Mesenchymal stem cell (in vitro differentiated cells and primary cell): ENCODE results near the gene SPPL2C.

Experiments
- DNase-seq: peaks from one replicate; pipeline ENCODE4 v3.0.0-alpha.2; 2013
- H2AFZ ChIP-seq: one replicate; pipeline ENCODE4 v1.6.1; 2013; ENCODE audit warnings: low read depth, mild to moderate bottlenecking, control low read depth, inconsistent platforms, low read length, moderate library complexity
- H2AK5ac ChIP-seq: 2 replicates; pipeline ENCODE4 v1.6.1; 2013; ENCODE audit warnings: low read length, moderate library complexity, mild to moderate bottlenecking, inconsistent platforms; ENCODE audit not compliant: severe bottlenecking
- H2BK120ac ChIP-seq: one replicate; pipeline ENCODE4 v1.6.1; 2013; ENCODE audit warnings: low read depth, mild to moderate bottlenecking, inconsistent platforms, low read length, moderate library complexity
- H2BK12ac ChIP-seq, 2 experiments: one replicate each; pipeline ENCODE4 v1.6.1; 2013; ENCODE audit warnings: inconsistent platforms in 2 of 2, low read length in 2 of 2, mild to moderate bottlenecking in 2 of 2, moderate library complexity in 2 of 2, control low read depth in 1 of 2
- H2BK15ac ChIP-seq: one replicate; pipeline ENCODE4 v1.6.1; 2013; ENCODE audit warnings: mild to moderate bottlenecking, low read depth, inconsistent platforms; ENCODE audit not compliant: poor library complexity, severe bottlenecking
- H2BK5ac ChIP-seq: 2 replicates; pipeline ENCODE4 v1.6.1; 2013; ENCODE audit warnings: low read depth, mild to moderate bottlenecking, low read length, control low read depth, inconsistent platforms; ENCODE audit not compliant: poor library complexity, severe bottlenecking
- H3K14ac ChIP-seq, 2 experiments: one replicate each; pipeline ENCODE4 v1.6.1; 2013; ENCODE audit warnings: inconsistent platforms in 2 of 2, low read length in 2 of 2, control low read depth in 1 of 2, mild to moderate bottlenecking in 1 of 2, moderate library complexity in 1 of 2
- H3K18ac ChIP-seq, 2 experiments: one replicate each; pipeline ENCODE4 v1.6.1; 2013; ENCODE audit warnings: inconsistent platforms in 2 of 2, low read length in 2 of 2, control low read depth in 1 of 2, low read depth in 1 of 2, mild to moderate bottlenecking in 1 of 2
- H3K23ac ChIP-seq, 2 experiments: one replicate each; pipeline ENCODE4 v1.6.1; 2013; ENCODE audit warnings: inconsistent platforms in 2 of 2, low read length in 2 of 2, mild to moderate bottlenecking in 2 of 2, moderate library complexity in 2 of 2, control low read depth in 1 of 2
- H3K27ac ChIP-seq: 2 replicates; pipeline ENCODE4 v1.5.1; 2013; ENCODE audit warnings: mild to moderate bottlenecking, moderate library complexity, low read length, control low read depth, inconsistent platforms; ENCODE audit not compliant: poor library complexity, severe bottlenecking
- H3K27me3 ChIP-seq, 2 experiments: 2 replicates each; pipeline versions ENCODE4 v1.6.1 to v1.7.0; 2013; ENCODE audit warnings: low read length in 2 of 2, mild to moderate bottlenecking in 2 of 2, moderate library complexity in 2 of 2, control low read depth in 1 of 2, inconsistent platforms in 1 of 2; ENCODE audit not compliant: control insufficient read depth in 1 of 2, insufficient read depth in 1 of 2
- H3K36me3 ChIP-seq, 2 experiments: 2 replicates each; pipeline versions ENCODE4 v1.6.1 to v1.7.0; 2013; ENCODE audit warnings: low read length in 2 of 2, control low read depth in 1 of 2, inconsistent platforms in 1 of 2, low read depth in 1 of 2, mild to moderate bottlenecking in 1 of 2; ENCODE audit not compliant: insufficient read depth in 2 of 2, control insufficient read depth in 1 of 2
- H3K4ac ChIP-seq, 2 experiments: one replicate each; pipeline ENCODE4 v1.6.1; 2013; ENCODE audit warnings: inconsistent platforms in 2 of 2, low read length in 2 of 2, mild to moderate bottlenecking in 2 of 2, moderate library complexity in 2 of 2, control low read depth in 1 of 2, low read depth in 1 of 2
- H3K4me1 ChIP-seq: 2 replicates; pipeline ENCODE4 v1.6.1; 2013; ENCODE audit warnings: low read depth, low read length, control low read depth; ENCODE audit not compliant: control insufficient read depth, insufficient read depth
- H3K4me2 ChIP-seq: 2 replicates; pipeline ENCODE4 v1.6.1; 2013; ENCODE audit warnings: low read length, mild to moderate bottlenecking, inconsistent platforms; ENCODE audit not compliant: poor library complexity, severe bottlenecking
- H3K4me3 ChIP-seq, 2 experiments: 2 replicates each; pipeline versions ENCODE4 v1.5.1 to v1.7.0; 2013; ENCODE audit warnings: low read length in 2 of 2, mild to moderate bottlenecking in 2 of 2, control low read depth in 1 of 2, low read depth in 1 of 2; ENCODE audit not compliant: insufficient read depth in 1 of 2
- H3K79me1 ChIP-seq: replicated peaks from 2 replicates; pipeline ENCODE4 v1.6.1; 2013; ENCODE audit warnings: mild to moderate bottlenecking, control low read depth, low read length, inconsistent platforms; ENCODE audit not compliant: poor library complexity, severe bottlenecking
- H3K9ac ChIP-seq: 2 replicates; pipeline ENCODE4 v1.7.0; 2013; ENCODE audit warnings: mild to moderate bottlenecking, low read length, moderate library complexity
- H3K9me3 ChIP-seq: 2 replicates; pipeline ENCODE4 v1.7.0; 2013; ENCODE audit warnings: mild to moderate bottlenecking, low read length; ENCODE audit not compliant: control insufficient read depth
- H4K8ac ChIP-seq: one replicate; pipeline ENCODE4 v1.6.1; 2013; ENCODE audit warnings: inconsistent platforms, mild to moderate bottlenecking, low read length, moderate library complexity
- H4K91ac ChIP-seq: one replicate; pipeline ENCODE4 v1.6.1; 2013; ENCODE audit warnings: mild to moderate bottlenecking, low read length, inconsistent platforms
- WGBS: methylation state at CpG from one replicate; pipeline ENCODE4 v1.1.7; 2013; ENCODE audit warnings: mixed read lengths; 5-methylcytosine and 5-hydroxymethylcytosine counted together

The SPPL2C gene

GRCh38 chr17:45839442-45839841 lies 5.2 kb upstream of the SPPL2C start:
- 72% methylated on average over 4 of the region's 4 CpGs for WGBS
- Histone ChIP-seq H2BK5ac (no peak overlapping the region), H2BK12ac (no peak overlapping the region), H3K4me2 (no peak overlapping the region), H3K9me3 (no peaks in the 10 kb centered on the region), H3K18ac (no peak overlapping the region), H3K79me1 (no peaks in the 10 kb centered on the region), H2AK5ac (no peak overlapping the region), H3K14ac (no peak overlapping the region), H3K27me3 (peaks cover 42 to 80% of the 10 kb centered on the region in 2 experiments), H2AFZ (no peak overlapping the region), H3K4me1 (no peaks in the 10 kb centered on the region), H3K23ac (no peak overlapping the region), H3K36me3 (no peaks in the 10 kb centered on the region), H4K8ac (no peak overlapping the region), H2BK15ac (no peak overlapping the region), H2BK120ac (no peak overlapping the region), H3K27ac (no peak overlapping the region), H4K91ac (no peak overlapping the region), H3K4ac (no peak overlapping the region), H3K9ac (no peak overlapping the region), H3K4me3 (no peak overlapping the region)
- no peak for DNase-seq

- Histone ChIP-seq H2BK5ac (no peak overlapping the region), H3K18ac (no peak overlapping the region), H3K4ac (no peak overlapping the region), H2AK5ac (no peak overlapping the region), H3K79me1 (no peaks in the 10 kb centered on the region), H3K23ac (no peak overlapping the region), H2BK12ac (no peak overlapping the region), H2BK120ac (no peak overlapping the region), H2AFZ (no peak overlapping the region), H3K9me3 (no peaks in the 10 kb centered on the region), H4K91ac (no peak overlapping the region), H3K27me3 (peaks cover 35 to 77% of the 10 kb centered on the region in 2 experiments), H2BK15ac (no peak overlapping the region), H3K14ac (no peak overlapping the region), H3K9ac (no peak overlapping the region), H3K27ac (no peak overlapping the region), H3K4me1 (no peaks in the 10 kb centered on the region), H4K8ac (no peak overlapping the region), H3K4me3 (no peak overlapping the region), H3K36me3 (no peaks in the 10 kb centered on the region), H3K4me2 (no peak overlapping the region)
- 79% methylated on average over 9 of the region's 9 CpGs for WGBS
- no peak for DNase-seq
Measured at GRCh38 chr17:45841186-45841585, 3.5 kb upstream of the SPPL2C start.

GRCh38 chr17:45841883-45842525 lies 2.7 kb upstream of the SPPL2C start:
- no peak overlapping the region for H3K4me3 ChIP-seq
- H4K8ac ChIP-seq = no peak overlapping the region
- DNase-seq = no peak
- no peak overlapping the region for H3K27ac ChIP-seq
- no peak overlapping the region for H2BK12ac ChIP-seq
- no peak overlapping the region for H3K4me2 ChIP-seq
- H2BK15ac ChIP-seq = no peak overlapping the region
- H2AK5ac ChIP-seq = no peak overlapping the region
- H3K27me3 ChIP-seq = peaks cover 29 to 70% of the 10 kb centered on the region in 2 experiments
- WGBS = 67% methylated on average over 5 of the region's 7 CpGs
- H2BK120ac ChIP-seq = no peak overlapping the region
- no peak overlapping the region for H2AFZ ChIP-seq
- no peak overlapping the region for H3K14ac ChIP-seq
- H3K36me3 ChIP-seq = no peaks in the 10 kb centered on the region
- no peaks in the 10 kb centered on the region for H3K4me1 ChIP-seq
- H3K23ac ChIP-seq = no peak overlapping the region
- H3K79me1 ChIP-seq = no peaks in the 10 kb centered on the region
- no peak overlapping the region for H4K91ac ChIP-seq
- no peak overlapping the region for H2BK5ac ChIP-seq
- H3K4ac ChIP-seq = no peak overlapping the region
- no peak overlapping the region for H3K18ac ChIP-seq
- no peak overlapping the region for H3K9ac ChIP-seq
- H3K9me3 ChIP-seq = no peaks in the 10 kb centered on the region

- no peak overlapping the region for H2AK5ac ChIP-seq
- H3K36me3 ChIP-seq = no peaks in the 10 kb centered on the region
- H2BK12ac ChIP-seq = no peak overlapping the region
- no peak overlapping the region for H2BK5ac ChIP-seq
- no peak overlapping the region for H3K23ac ChIP-seq
- no peak overlapping the region for H3K4ac ChIP-seq
- no peak overlapping the region for H3K18ac ChIP-seq
- H4K91ac ChIP-seq = no peak overlapping the region
- no peak overlapping the region for H2BK120ac ChIP-seq
- no peak overlapping the region for H4K8ac ChIP-seq
- H2BK15ac ChIP-seq = no peak overlapping the region
- no peaks in the 10 kb centered on the region for H3K9me3 ChIP-seq
- H3K27ac ChIP-seq = no peak overlapping the region
- no peak overlapping the region for H3K4me3 ChIP-seq
- no peak for DNase-seq
- no peak overlapping the region for H3K14ac ChIP-seq
- H3K27me3 ChIP-seq = peaks cover 21 to 64% of the 10 kb centered on the region in 2 experiments
- no peaks in the 10 kb centered on the region for H3K4me1 ChIP-seq
- no peak overlapping the region for H3K9ac ChIP-seq
- no peaks in the 10 kb centered on the region for H3K79me1 ChIP-seq
- WGBS = 95% methylated on average over 3 of the region's 4 CpGs
- no peak overlapping the region for H3K4me2 ChIP-seq
- H2AFZ ChIP-seq = no peak overlapping the region
Measured at GRCh38 chr17:45843722-45844121, 959 bp upstream of the SPPL2C start.
